Activated T-cell treated with anti-CD3 and anti-CD28 coated beads, Interleukin-2, amount 50 U/mL, for 72 hours (primary cell): ENCODE results near the gene FGF12. TPM values are rescaled to one million over a fixed set of nuclear protein-coding genes. Genes with fewer than 3 reads are reported as not detected.

Source experiments
- ATAC-seq, 2 donors: fragments of 150-1000 bp; cut with Tn5 transposase; replicated peaks in 1 of 2; 2 replicates each; pipeline ENCODE4 v1.10.0; 2021; ENCODE audit warnings: moderate library complexity in 2 of 2, mild to moderate bottlenecking in 1 of 2
- DNase-seq, 2 donors: peaks; one replicate each; pipeline ENCODE4 v3.0.0; 2021 to 2022; ENCODE audit warnings: mixed read lengths in 1 of 2
- H3K27ac Mint-ChIP-seq: one replicate; pipeline ENCODE4 v1.8.0; 2022; ENCODE audit warnings: mild to moderate bottlenecking, moderate library complexity, mixed read lengths
- H3K27me3 Mint-ChIP-seq: one replicate; pipeline ENCODE4 v1.8.0; 2022; ENCODE audit warnings: low read depth, mixed read lengths
- H3K36me3 Mint-ChIP-seq, 2 donors: one replicate each; pipeline ENCODE4 v1.8.0; 2022; ENCODE audit warnings: mixed read lengths in 2 of 2, mild to moderate bottlenecking in 1 of 2; ENCODE audit not compliant: insufficient read depth in 2 of 2
- H3K4me1 Mint-ChIP-seq: one replicate; pipeline ENCODE4 v1.8.0; 2022; ENCODE audit warnings: low read depth, mixed read lengths
- H3K4me3 Mint-ChIP-seq, 2 donors: one replicate each; pipeline ENCODE4 v1.8.0; 2022; ENCODE audit warnings: mild to moderate bottlenecking in 2 of 2, mixed read lengths in 2 of 2, moderate library complexity in 2 of 2
- H3K9me3 Mint-ChIP-seq, 2 donors: one replicate each; pipeline ENCODE4 v1.8.0; 2022; ENCODE audit warnings: mixed read lengths in 2 of 2
- total RNA-seq, 2 donors: library from RNA; stranded (reverse); gene quantifications; one replicate each; pipeline ENCODE4 v1.2.3, GENCODE V29; 2022

The FGF12 gene
- total RNA-seq, 2 donors from 2014 or later: not detected

GRCh38 chr3:192408647-192409200, 318.6 kb downstream of the FGF12 start:
- H3K4me3 Mint-ChIP-seq: peak overlapping the region; percentile 66 to 76
- ATAC-seq (no peak), DNase-seq (no peak)
- H3K36me3 Mint-ChIP-seq: peaks cover 0 to 3% of the 10 kb centered on the region in 2 donors
- H3K27ac Mint-ChIP-seq: no peak overlapping the region
- H3K4me1 Mint-ChIP-seq: no peaks in the 10 kb centered on the region
- no peaks in the 10 kb centered on the region for H3K9me3 Mint-ChIP-seq
- H3K27me3 Mint-ChIP-seq: peaks cover 57% of the 10 kb centered on the region

DNA sequence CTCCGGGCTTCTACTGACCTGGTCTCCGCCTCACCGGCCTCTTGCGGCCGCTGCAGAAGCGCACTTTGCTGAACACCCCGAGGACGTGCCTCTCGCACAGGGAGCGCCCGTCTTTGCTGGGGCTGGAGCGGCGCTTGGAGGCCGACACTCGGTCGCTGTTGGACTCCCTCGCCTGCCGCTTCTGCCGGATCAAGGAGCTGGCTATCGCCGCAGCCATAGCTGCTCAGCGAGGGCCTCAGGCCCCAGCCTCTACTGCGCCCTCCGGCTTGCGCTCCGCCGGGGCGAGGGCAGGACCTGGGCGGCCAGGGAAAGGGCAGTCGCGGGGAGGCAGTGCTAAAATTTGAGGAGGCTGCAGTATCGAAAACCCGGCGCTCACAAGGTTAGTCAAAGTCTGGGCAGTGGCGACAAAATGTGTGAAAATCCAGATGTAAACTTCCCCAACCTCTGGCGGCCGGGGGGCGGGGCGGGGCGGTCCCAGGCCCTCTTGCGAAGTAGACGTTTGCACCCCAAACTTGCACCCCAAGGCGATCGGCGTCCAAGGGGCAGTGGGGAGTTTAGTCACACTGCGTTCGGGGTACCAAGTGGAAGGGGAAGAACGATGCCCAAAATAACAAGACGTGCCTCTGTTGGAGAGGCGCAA, 319.2 kb downstream of the FGF12 start:
- peak in 1 of 2 donors; percentile 1 for DNase-seq

GRCh38 chr3:192399767-192400166, 327.6 kb downstream of the FGF12 start:
- Mint-ChIP-seq H3K36me3 (no peaks in the 10 kb centered on the region), H3K27ac (no peak overlapping the region), H3K4me1 (no peaks in the 10 kb centered on the region), H3K4me3 (no peak overlapping the region), H3K9me3 (peaks cover 0 to 2% of the 10 kb centered on the region in 2 donors), H3K27me3 (peaks cover 5% of the 10 kb centered on the region)
- no peak for DNase-seq
- ATAC-seq: no peak

More for the DNA sequence above, 319.2 kb downstream of the FGF12 start:
- H3K9me3 Mint-ChIP-seq: no peaks in the 10 kb centered on the region
- H3K4me1 Mint-ChIP-seq: no peaks in the 10 kb centered on the region
- no peak for ATAC-seq
- H3K27me3 Mint-ChIP-seq: peaks cover 52% of the 10 kb centered on the region
- peaks cover 0 to 3% of the 10 kb centered on the region in 2 donors for H3K36me3 Mint-ChIP-seq
- H3K4me3 Mint-ChIP-seq: peak overlapping the region; percentile 66 to 76
- no peak overlapping the region for H3K27ac Mint-ChIP-seq

GRCh38 chr3:192397012-192397411, 330.3 kb downstream of the FGF12 start:
- Mint-ChIP-seq H3K9me3 (peaks cover 0 to 2% of the 10 kb centered on the region in 2 donors), H3K27ac (no peak overlapping the region), H3K36me3 (no peaks in the 10 kb centered on the region), H3K4me1 (no peaks in the 10 kb centered on the region), H3K27me3 (no peaks in the 10 kb centered on the region), H3K4me3 (no peak overlapping the region)
- ATAC-seq (no peak), DNase-seq (no peak)

DNA sequence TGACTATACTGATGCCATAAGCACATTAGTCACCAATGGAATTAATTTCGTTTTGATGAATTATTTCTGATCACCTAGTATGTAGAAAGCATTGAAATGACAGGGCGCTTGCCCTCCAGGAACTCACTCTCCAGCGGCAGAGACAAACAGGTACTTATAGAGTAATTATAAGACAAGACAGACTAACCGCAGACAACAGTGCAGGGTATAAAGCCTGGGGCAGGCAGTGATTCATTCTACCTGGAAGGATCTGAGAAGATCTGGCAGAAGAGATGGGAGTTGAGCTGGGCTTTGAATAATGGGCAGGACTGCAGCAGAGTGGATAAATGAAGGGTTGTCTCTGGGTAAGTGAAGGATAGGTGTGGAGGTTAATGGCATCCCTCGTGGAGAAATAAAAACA, 331.8 kb downstream of the FGF12 start:
- Mint-ChIP-seq H3K36me3 (no peaks in the 10 kb centered on the region), H3K9me3 (no peaks in the 10 kb centered on the region), H3K4me3 (no peak overlapping the region), H3K27me3 (no peaks in the 10 kb centered on the region), H3K27ac (no peak overlapping the region), H3K4me1 (no peaks in the 10 kb centered on the region)
- ATAC-seq (no peak), DNase-seq (no peak)

DNA sequence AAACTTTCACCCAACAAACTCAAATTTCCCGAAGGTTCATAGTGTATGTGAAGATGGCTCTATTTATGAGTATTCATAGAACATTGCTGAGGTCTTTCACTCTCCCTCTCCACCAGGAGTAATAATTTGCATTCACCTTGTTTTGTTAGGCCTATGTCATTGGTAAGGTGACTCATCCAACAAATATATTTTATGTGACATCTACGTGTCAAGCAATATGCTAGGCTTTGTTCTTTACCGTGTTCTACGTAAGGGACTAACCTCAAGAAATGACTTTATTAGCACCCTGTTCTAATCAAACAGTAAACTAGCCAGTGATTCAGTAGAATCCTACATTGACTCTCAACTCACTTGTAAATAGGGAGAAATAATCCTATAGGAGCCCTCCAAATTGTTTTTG, 334.4 kb downstream of the FGF12 start:
- H3K27me3 Mint-ChIP-seq: no peaks in the 10 kb centered on the region
- no peaks in the 10 kb centered on the region for H3K9me3 Mint-ChIP-seq
- H3K4me3 Mint-ChIP-seq: no peak overlapping the region
- H3K27ac Mint-ChIP-seq: no peak overlapping the region
- no peaks in the 10 kb centered on the region for H3K36me3 Mint-ChIP-seq
- DNase-seq (no peak), ATAC-seq (no peak)
- H3K4me1 Mint-ChIP-seq: no peaks in the 10 kb centered on the region

GRCh38 chr3:192382861-192383260, 344.5 kb downstream of the FGF12 start:
- DNase-seq (no peak), ATAC-seq (no peak)
- Mint-ChIP-seq H3K4me3 (no peak overlapping the region), H3K27me3 (peaks cover 7% of the 10 kb centered on the region), H3K4me1 (no peaks in the 10 kb centered on the region), H3K36me3 (peaks cover 0 to 1% of the 10 kb centered on the region in 2 donors), H3K9me3 (peaks cover 0 to 1% of the 10 kb centered on the region in 2 donors), H3K27ac (no peak overlapping the region)

DNA sequence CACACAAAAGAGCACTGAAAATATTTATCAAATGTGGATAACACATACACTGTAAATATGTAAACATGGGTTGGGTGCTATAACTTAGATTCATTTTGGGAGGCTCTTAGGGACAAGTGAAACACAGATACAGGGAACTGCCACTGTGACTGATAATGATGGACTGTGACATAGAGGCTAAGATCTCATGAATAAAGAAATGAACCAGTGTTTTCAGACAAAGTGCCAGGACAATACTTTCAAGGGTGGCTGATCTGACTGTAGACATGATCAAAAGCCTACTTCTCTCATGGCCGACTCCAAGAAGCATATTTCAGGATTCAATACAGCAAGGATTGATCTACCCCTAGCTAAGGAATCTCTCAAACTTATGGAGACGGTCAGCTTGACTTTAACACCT, 353.8 kb downstream of the FGF12 start:
- Mint-ChIP-seq H3K27me3 (no peaks in the 10 kb centered on the region), H3K9me3 (no peaks in the 10 kb centered on the region), H3K4me3 (no peak overlapping the region), H3K27ac (no peak overlapping the region), H3K4me1 (no peaks in the 10 kb centered on the region), H3K36me3 (no peaks in the 10 kb centered on the region)
- DNase-seq (no peak), ATAC-seq (no peak)

DNA sequence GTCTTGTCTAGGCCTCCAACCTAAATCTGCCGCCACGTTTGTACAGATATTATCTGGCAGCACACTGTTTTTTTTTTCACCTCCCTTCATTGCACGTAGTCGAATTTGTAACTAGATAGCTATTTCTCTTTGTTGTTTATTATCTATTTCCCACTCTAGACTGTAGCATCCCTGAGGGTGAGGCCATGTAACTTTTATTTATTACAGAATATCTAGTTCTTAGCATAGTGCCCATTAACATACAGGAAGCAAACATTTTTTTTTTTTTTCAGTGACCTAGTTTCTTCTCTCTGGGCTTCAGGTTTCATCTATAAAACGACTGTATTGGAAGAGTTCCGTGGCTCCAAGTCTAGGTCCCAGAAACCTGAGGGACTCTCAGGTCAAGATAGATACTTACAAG, 354.3 kb downstream of the FGF12 start:
- Mint-ChIP-seq H3K27me3 (no peaks in the 10 kb centered on the region), H3K9me3 (no peaks in the 10 kb centered on the region), H3K36me3 (no peaks in the 10 kb centered on the region), H3K27ac (no peak overlapping the region), H3K4me1 (no peaks in the 10 kb centered on the region), H3K4me3 (no peak overlapping the region)
- DNase-seq: no peak
- ATAC-seq: no peak

DNA sequence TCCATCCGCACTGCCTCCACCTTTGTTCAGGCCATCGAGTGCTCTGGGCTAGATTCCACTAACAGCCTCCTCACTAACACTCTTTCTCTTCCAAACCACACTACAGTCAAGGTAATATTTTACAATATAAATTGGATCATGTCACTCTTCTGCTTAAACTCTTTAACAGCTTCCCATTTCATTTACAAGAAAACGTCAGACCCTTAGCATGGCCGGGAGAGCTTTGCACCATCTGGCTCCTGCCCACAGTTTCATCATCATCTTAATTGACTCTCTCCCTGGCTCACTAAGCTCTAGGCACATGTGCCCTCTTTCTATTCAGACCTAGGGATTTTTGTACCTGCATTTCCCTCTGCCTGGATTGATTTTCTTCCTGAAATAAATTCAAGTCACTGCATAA, 354.7 kb downstream of the FGF12 start:
- H3K9me3 Mint-ChIP-seq: no peaks in the 10 kb centered on the region
- H3K4me3 Mint-ChIP-seq: no peak overlapping the region
- no peaks in the 10 kb centered on the region for H3K36me3 Mint-ChIP-seq
- no peak overlapping the region for H3K27ac Mint-ChIP-seq
- no peaks in the 10 kb centered on the region for H3K27me3 Mint-ChIP-seq
- DNase-seq (no peak), ATAC-seq (no peak)
- no peaks in the 10 kb centered on the region for H3K4me1 Mint-ChIP-seq

GRCh38 chr3:192371870-192372400, 355.4 kb downstream of the FGF12 start:
- H3K27me3 Mint-ChIP-seq: no peaks in the 10 kb centered on the region
- no peaks in the 10 kb centered on the region for H3K36me3 Mint-ChIP-seq

DNA sequence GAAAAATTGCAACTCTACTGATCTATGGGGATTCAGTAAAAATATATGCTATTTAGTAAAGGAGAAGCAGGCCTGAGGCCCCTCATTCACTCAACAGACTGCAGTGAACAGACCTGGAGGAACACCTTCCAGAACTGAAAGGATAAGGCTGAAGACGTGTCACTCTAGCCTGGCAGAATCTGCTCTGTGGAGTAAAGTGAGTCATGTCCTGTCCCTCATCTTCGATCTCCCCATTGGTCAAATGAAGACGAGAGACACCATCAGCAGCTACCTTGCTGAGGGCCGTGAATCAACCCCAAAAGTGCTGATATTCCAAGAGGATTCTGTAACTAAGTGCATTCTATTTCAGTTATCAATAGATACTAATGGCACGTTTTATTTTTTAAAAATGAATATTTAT, 359.7 kb downstream of the FGF12 start:
- DNase-seq: no peak
- no peaks in the 10 kb centered on the region for H3K4me1 Mint-ChIP-seq
- no peaks in the 10 kb centered on the region for H3K9me3 Mint-ChIP-seq
- H3K4me3 Mint-ChIP-seq: no peak overlapping the region
- no peaks in the 10 kb centered on the region for H3K36me3 Mint-ChIP-seq
- no peak for ATAC-seq
- no peak overlapping the region for H3K27ac Mint-ChIP-seq
- no peaks in the 10 kb centered on the region for H3K27me3 Mint-ChIP-seq

More at GRCh38 chr3:192371870-192372400, 355.4 kb downstream of the FGF12 start:
- H3K4me1 Mint-ChIP-seq: no peaks in the 10 kb centered on the region
- no peak for DNase-seq
- H3K4me3 Mint-ChIP-seq: no peak overlapping the region
- H3K27ac Mint-ChIP-seq: no peak overlapping the region
- H3K9me3 Mint-ChIP-seq: no peaks in the 10 kb centered on the region
- no peak for ATAC-seq

GRCh38 chr3:192366916-192367315, 360.4 kb downstream of the FGF12 start:
- Mint-ChIP-seq H3K4me3 (no peak overlapping the region), H3K36me3 (no peaks in the 10 kb centered on the region), H3K27me3 (no peaks in the 10 kb centered on the region), H3K9me3 (no peaks in the 10 kb centered on the region), H3K27ac (no peak overlapping the region), H3K4me1 (no peaks in the 10 kb centered on the region)
- DNase-seq (no peak), ATAC-seq (no peak)

DNA sequence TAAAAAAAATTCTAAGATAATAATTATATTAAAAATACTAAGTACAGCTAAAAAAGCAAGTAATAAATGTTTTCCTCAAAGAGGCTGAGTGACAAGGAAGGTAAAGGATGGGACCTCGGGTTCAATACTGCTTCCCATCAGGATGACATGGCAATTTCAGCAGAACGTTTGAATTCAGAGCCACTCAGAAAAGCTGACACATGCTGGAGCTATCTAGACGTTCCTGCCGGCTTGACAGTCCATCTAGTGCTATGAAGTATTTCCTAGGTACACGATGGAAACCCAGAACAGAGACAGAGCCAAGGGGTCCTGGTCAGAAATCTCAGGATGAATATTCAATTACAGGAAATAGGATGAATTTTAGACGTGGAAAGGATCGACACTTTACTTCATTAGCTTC, 361.8 kb downstream of the FGF12 start:
- DNase-seq: no peak
- Mint-ChIP-seq H3K27me3 (no peaks in the 10 kb centered on the region), H3K4me3 (no peak overlapping the region), H3K9me3 (no peaks in the 10 kb centered on the region), H3K27ac (no peak overlapping the region), H3K36me3 (no peaks in the 10 kb centered on the region), H3K4me1 (no peaks in the 10 kb centered on the region)
- ATAC-seq: no peak
